ENCODE data around the gene GTF2H1.

Gene GTF2H1

GRCh38 chr11:18321969-18322711, at the start of gene GTF2H1, which contains the start of gene HPS5:
Gene GTF2H1 (plus strand): TSS chr11:18322567. CDS start chr11:18333075, 10,508 bp downstream.
Gene HPS5 (minus strand): TSS chr11:18322140. CDS start chr11:18317858, 4,282 bp downstream.
- Histone ChIP-seq H3K4me1 (ENCODE audit: control insufficient read depth, insufficient read depth, low read length) (peaks cover 19% of the 10 kb centered on the region), H3K9me3 (ENCODE audit: control insufficient read depth, insufficient read depth, low read depth, low read length) (no peaks in the 10 kb centered on the region), H3K36me3 (ENCODE audit: control insufficient read depth, insufficient read depth, low read length) (peaks cover 23% of the 10 kb centered on the region)

GRCh38 chr11:18277565-18278271, 44.6 kb upstream of the GTF2H1 start:
- H3K9ac ChIP-seq (ENCODE audit: low read length): no peak overlapping the region
- peaks cover 50% of the 10 kb centered on the region for H3K36me3 ChIP-seq (ENCODE audit: control insufficient read depth, insufficient read depth, low read length)

More at GRCh38 chr11:18321969-18322711, at the start of gene GTF2H1, which contains the start of gene HPS5:
- Histone ChIP-seq H3K27me3 (ENCODE audit: control insufficient read depth, insufficient read depth, low read length) (no peaks in the 10 kb centered on the region), H3K27ac (ENCODE audit: low read depth, low read length) (peak within 1 kb of the TSS; percentile 94), H3K9ac (ENCODE audit: low read length) (peak within 1 kb of the TSS; percentile 98), H3K4me3 (ENCODE audit: low read depth, low read length) (peak within 1 kb of the TSS; percentile 79)

GRCh38 chr11:18280438-18281045, 41.8 kb upstream of the GTF2H1 start:
- Histone ChIP-seq H3K27me3 (ENCODE audit: control insufficient read depth, insufficient read depth, low read length) (no peaks in the 10 kb centered on the region), H3K9ac (ENCODE audit: low read length) (no peak overlapping the region), H3K4me3 (ENCODE audit: low read depth, low read length) (no peak overlapping the region), H3K36me3 (ENCODE audit: control insufficient read depth, insufficient read depth, low read length) (peaks cover 76% of the 10 kb centered on the region), H3K9me3 (ENCODE audit: control insufficient read depth, insufficient read depth, low read depth, low read length) (no peaks in the 10 kb centered on the region), H3K27ac (ENCODE audit: low read depth, low read length) (no peak overlapping the region), H3K4me1 (ENCODE audit: control insufficient read depth, insufficient read depth, low read length) (no peaks in the 10 kb centered on the region)

More at GRCh38 chr11:18277565-18278271, 44.6 kb upstream of the GTF2H1 start:
- Histone ChIP-seq H3K4me3 (ENCODE audit: low read depth, low read length) (no peak overlapping the region), H3K27ac (ENCODE audit: low read depth, low read length) (no peak overlapping the region), H3K4me1 (ENCODE audit: control insufficient read depth, insufficient read depth, low read length) (no peaks in the 10 kb centered on the region), H3K9me3 (ENCODE audit: control insufficient read depth, insufficient read depth, low read depth, low read length) (no peaks in the 10 kb centered on the region), H3K27me3 (ENCODE audit: control insufficient read depth, insufficient read depth, low read length) (no peaks in the 10 kb centered on the region)

- Histone ChIP-seq H3K36me3 (ENCODE audit: control insufficient read depth, insufficient read depth, low read length) (peaks cover 90% of the 10 kb centered on the region), H3K9ac (ENCODE audit: low read length) (no peak overlapping the region), H3K27me3 (ENCODE audit: control insufficient read depth, insufficient read depth, low read length) (no peaks in the 10 kb centered on the region), H3K4me3 (ENCODE audit: low read depth, low read length) (no peak overlapping the region), H3K4me1 (ENCODE audit: control insufficient read depth, insufficient read depth, low read length) (no peaks in the 10 kb centered on the region), H3K27ac (ENCODE audit: low read depth, low read length) (no peak overlapping the region), H3K9me3 (ENCODE audit: control insufficient read depth, insufficient read depth, low read depth, low read length) (no peaks in the 10 kb centered on the region)
These were observed 39.7 kb upstream of the GTF2H1 start for GRCh38 chr11:18282626-18283025.

GRCh38 chr11:18285841-18286240, 36.5 kb upstream of the GTF2H1 start:
- Histone ChIP-seq H3K27ac (ENCODE audit: low read depth, low read length) (no peak overlapping the region), H3K4me3 (ENCODE audit: low read depth, low read length) (no peak overlapping the region), H3K27me3 (ENCODE audit: control insufficient read depth, insufficient read depth, low read length) (no peaks in the 10 kb centered on the region), H3K9ac (ENCODE audit: low read length) (no peak overlapping the region), H3K9me3 (ENCODE audit: control insufficient read depth, insufficient read depth, low read depth, low read length) (no peaks in the 10 kb centered on the region), H3K4me1 (ENCODE audit: control insufficient read depth, insufficient read depth, low read length) (no peaks in the 10 kb centered on the region), H3K36me3 (ENCODE audit: control insufficient read depth, insufficient read depth, low read length) (peaks cover 93% of the 10 kb centered on the region)

- Histone ChIP-seq H3K9ac (ENCODE audit: low read length) (no peak overlapping the region), H3K9me3 (ENCODE audit: control insufficient read depth, insufficient read depth, low read depth, low read length) (no peaks in the 10 kb centered on the region), H3K4me3 (ENCODE audit: low read depth, low read length) (no peak overlapping the region), H3K27ac (ENCODE audit: low read depth, low read length) (no peak overlapping the region), H3K27me3 (ENCODE audit: control insufficient read depth, insufficient read depth, low read length) (no peaks in the 10 kb centered on the region), H3K4me1 (ENCODE audit: control insufficient read depth, insufficient read depth, low read length) (no peaks in the 10 kb centered on the region), H3K36me3 (ENCODE audit: control insufficient read depth, insufficient read depth, low read length) (peaks cover 93% of the 10 kb centered on the region)
These were observed 33.5 kb upstream of the GTF2H1 start for GRCh38 chr11:18288911-18289310.

- Histone ChIP-seq H3K4me3 (ENCODE audit: low read depth, low read length) (no peak overlapping the region), H3K27ac (ENCODE audit: low read depth, low read length) (no peak overlapping the region), H3K9ac (ENCODE audit: low read length) (no peak overlapping the region), H3K27me3 (ENCODE audit: control insufficient read depth, insufficient read depth, low read length) (no peaks in the 10 kb centered on the region), H3K4me1 (ENCODE audit: control insufficient read depth, insufficient read depth, low read length) (no peaks in the 10 kb centered on the region), H3K36me3 (ENCODE audit: control insufficient read depth, insufficient read depth, low read length) (peaks cover 96% of the 10 kb centered on the region), H3K9me3 (ENCODE audit: control insufficient read depth, insufficient read depth, low read depth, low read length) (no peaks in the 10 kb centered on the region)
These were observed 27.5 kb upstream of the GTF2H1 start for GRCh38 chr11:18294862-18295261.

- no peaks in the 10 kb centered on the region for H3K4me1 ChIP-seq (ENCODE audit: control insufficient read depth, insufficient read depth, low read length)
- H3K9ac ChIP-seq (ENCODE audit: low read length): no peak overlapping the region
- H3K36me3 ChIP-seq (ENCODE audit: control insufficient read depth, insufficient read depth, low read length): peaks cover 96% of the 10 kb centered on the region
- no peaks in the 10 kb centered on the region for H3K9me3 ChIP-seq (ENCODE audit: control insufficient read depth, insufficient read depth, low read depth, low read length)
- H3K27me3 ChIP-seq (ENCODE audit: control insufficient read depth, insufficient read depth, low read length): no peaks in the 10 kb centered on the region
- H3K4me3 ChIP-seq (ENCODE audit: low read depth, low read length): no peak overlapping the region
- no peak overlapping the region for H3K27ac ChIP-seq (ENCODE audit: low read depth, low read length)
These were observed 27.1 kb upstream of the GTF2H1 start for GRCh38 chr11:18295316-18295715.

- no peaks in the 10 kb centered on the region for H3K9me3 ChIP-seq (ENCODE audit: control insufficient read depth, insufficient read depth, low read depth, low read length)
- H3K9ac ChIP-seq (ENCODE audit: low read length): no peak overlapping the region
- no peaks in the 10 kb centered on the region for H3K4me1 ChIP-seq (ENCODE audit: control insufficient read depth, insufficient read depth, low read length)
- no peak overlapping the region for H3K4me3 ChIP-seq (ENCODE audit: low read depth, low read length)
- peaks cover 95% of the 10 kb centered on the region for H3K36me3 ChIP-seq (ENCODE audit: control insufficient read depth, insufficient read depth, low read length)
- no peak overlapping the region for H3K27ac ChIP-seq (ENCODE audit: low read depth, low read length)
- H3K27me3 ChIP-seq (ENCODE audit: control insufficient read depth, insufficient read depth, low read length): no peaks in the 10 kb centered on the region
These were observed 22.6 kb upstream of the GTF2H1 start for GRCh38 chr11:18299721-18300120.

GRCh38 chr11:18304745-18305144, 17.6 kb upstream of the GTF2H1 start:
- Histone ChIP-seq H3K27me3 (ENCODE audit: control insufficient read depth, insufficient read depth, low read length) (no peaks in the 10 kb centered on the region), H3K9ac (ENCODE audit: low read length) (no peak overlapping the region), H3K4me3 (ENCODE audit: low read depth, low read length) (no peak overlapping the region), H3K4me1 (ENCODE audit: control insufficient read depth, insufficient read depth, low read length) (no peaks in the 10 kb centered on the region), H3K36me3 (ENCODE audit: control insufficient read depth, insufficient read depth, low read length) (peaks cover 94% of the 10 kb centered on the region), H3K9me3 (ENCODE audit: control insufficient read depth, insufficient read depth, low read depth, low read length) (no peaks in the 10 kb centered on the region), H3K27ac (ENCODE audit: low read depth, low read length) (no peak overlapping the region)

All from HUES6 (cell line).